ENCODE data around the gene ARL4A. TPM values are rescaled to one million over a fixed set of nuclear protein-coding genes. Genes with fewer than 3 reads are reported as not detected.

ARL4A gene
- total and polyA plus RNA-seq, 9 donors, result 4.6 to 32.2 (median 10.4) TPM

- Histone ChIP-seq H3K9me3 (no peaks in the 10 kb centered on the region), H3K27me3 (no peaks in the 10 kb centered on the region), H3K4me3 (no peak overlapping the region), H3K4me1 (ENCODE audit: insufficient read depth) (no peaks in the 10 kb centered on the region), H3K27ac (no peak overlapping the region), H3K36me3 (no peaks in the 10 kb centered on the region)
- DNase-seq, result no peak
- WGBS, 3 donors, result 74 to 87% (median 77%) methylated on average over 1 of the region's 1 CpG
- TF ChIP-seq POLR2A (IDR thresholded peaks at IDR 0.05) (no peak), CTCF (IDR thresholded peaks at IDR 0.05) (no peak), EP300 (IDR thresholded peaks at IDR 0.05) (no peak)
- intact Hi-C loops (cut with DNase I), result no loop called here
Measured at GRCh38 chr7:12737373-12737772, 49.9 kb downstream of the ARL4A start.

GRCh38 chr7:12737836-12738235 is 50.4 kb downstream of the ARL4A start:
- no peak overlapping the region for H3K4me3 ChIP-seq
- WGBS, 3 donors, result 84 to 87% (median 86%) methylated on average over 2 of the region's 2 CpGs
- no peaks in the 10 kb centered on the region for H3K4me1 ChIP-seq (ENCODE audit: insufficient read depth)
- no peak for DNase-seq
- no peak overlapping the region for H3K27ac ChIP-seq
- intact Hi-C loops (cut with DNase I), result no loop called here
- no peaks in the 10 kb centered on the region for H3K9me3 ChIP-seq
- TF ChIP-seq POLR2A (IDR thresholded peaks at IDR 0.05) (no peak), EP300 (IDR thresholded peaks at IDR 0.05) (no peak), CTCF (IDR thresholded peaks at IDR 0.05) (no peak)
- no peaks in the 10 kb centered on the region for H3K36me3 ChIP-seq
- no peaks in the 10 kb centered on the region for H3K27me3 ChIP-seq

- no peaks in the 10 kb centered on the region for H3K27me3 ChIP-seq
- H3K27ac ChIP-seq, result no peak overlapping the region
- no peaks in the 10 kb centered on the region for H3K4me1 ChIP-seq (ENCODE audit: insufficient read depth)
- TF ChIP-seq EP300 (IDR thresholded peaks at IDR 0.05) (no peak), POLR2A (IDR thresholded peaks at IDR 0.05) (no peak), CTCF (IDR thresholded peaks at IDR 0.05) (no peak)
- no peak overlapping the region for H3K4me3 ChIP-seq
- no peaks in the 10 kb centered on the region for H3K9me3 ChIP-seq
- intact Hi-C loops (cut with DNase I), result no loop called here
- H3K36me3 ChIP-seq, result no peaks in the 10 kb centered on the region
- no peak for DNase-seq
- WGBS, 3 donors, result 69 to 97% (median 74%) methylated on average over 2 of the region's 2 CpGs
Measured at GRCh38 chr7:12738665-12739064, 51.2 kb downstream of the ARL4A start.

Small RNAs within 50 kb of the gene (small RNA-seq; reads per million reads assigned to genes)
- gene RF00264, result not detected

Other genes with a start within 250 kb of the ARL4A start
- gene SCIN, start 116.9 kb upstream of the ARL4A start, total RNA-seq, result 1 to 10 TPM; 1.3 to 5.1 (median 2.0) TPM
- 1 to 10 TPM; 2.2 to 2.5 TPM for gene SCIN, start 116.9 kb upstream of the ARL4A start, polyA plus RNA-seq